ENCODE measurements around the gene ZSCAN4. TPM values are rescaled to one million over a fixed set of nuclear protein-coding genes. Genes with fewer than 3 reads are reported as not detected.

ZSCAN4 gene, protein sequence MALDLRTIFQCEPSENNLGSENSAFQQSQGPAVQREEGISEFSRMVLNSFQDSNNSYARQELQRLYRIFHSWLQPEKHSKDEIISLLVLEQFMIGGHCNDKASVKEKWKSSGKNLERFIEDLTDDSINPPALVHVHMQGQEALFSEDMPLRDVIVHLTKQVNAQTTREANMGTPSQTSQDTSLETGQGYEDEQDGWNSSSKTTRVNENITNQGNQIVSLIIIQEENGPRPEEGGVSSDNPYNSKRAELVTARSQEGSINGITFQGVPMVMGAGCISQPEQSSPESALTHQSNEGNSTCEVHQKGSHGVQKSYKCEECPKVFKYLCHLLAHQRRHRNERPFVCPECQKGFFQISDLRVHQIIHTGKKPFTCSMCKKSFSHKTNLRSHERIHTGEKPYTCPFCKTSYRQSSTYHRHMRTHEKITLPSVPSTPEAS
- total RNA-seq: not detected
- long read RNA-seq: 0 reads

DNA sequence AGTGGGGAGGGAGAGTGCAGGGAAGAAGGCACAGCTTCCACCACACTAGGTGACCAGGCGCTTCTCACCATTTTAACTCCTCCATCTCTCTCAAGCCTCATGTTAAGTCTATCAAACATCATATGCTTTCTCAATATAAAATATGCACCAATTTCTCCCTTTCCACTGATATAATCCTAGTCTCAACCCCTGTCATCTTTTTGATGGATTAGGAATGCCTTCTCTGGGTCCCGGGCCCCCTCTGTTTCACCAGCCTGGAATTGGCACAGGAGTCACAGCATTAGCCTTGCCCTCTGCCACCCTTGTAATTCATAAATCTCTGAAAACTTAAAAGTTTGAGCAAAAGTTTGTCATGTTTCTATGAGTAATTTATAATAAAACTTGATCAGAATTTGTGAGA, at the start of gene ZSCAN4:
ZSCAN4 (plus strand) TSS at position 301 of the 400 bp plus-strand sequence. CDS start 7,211 bp downstream, outside the sequence.
- DNase-seq (ENCODE audit: missing footprints): no peak
- ATAC-seq: no peak

DNA sequence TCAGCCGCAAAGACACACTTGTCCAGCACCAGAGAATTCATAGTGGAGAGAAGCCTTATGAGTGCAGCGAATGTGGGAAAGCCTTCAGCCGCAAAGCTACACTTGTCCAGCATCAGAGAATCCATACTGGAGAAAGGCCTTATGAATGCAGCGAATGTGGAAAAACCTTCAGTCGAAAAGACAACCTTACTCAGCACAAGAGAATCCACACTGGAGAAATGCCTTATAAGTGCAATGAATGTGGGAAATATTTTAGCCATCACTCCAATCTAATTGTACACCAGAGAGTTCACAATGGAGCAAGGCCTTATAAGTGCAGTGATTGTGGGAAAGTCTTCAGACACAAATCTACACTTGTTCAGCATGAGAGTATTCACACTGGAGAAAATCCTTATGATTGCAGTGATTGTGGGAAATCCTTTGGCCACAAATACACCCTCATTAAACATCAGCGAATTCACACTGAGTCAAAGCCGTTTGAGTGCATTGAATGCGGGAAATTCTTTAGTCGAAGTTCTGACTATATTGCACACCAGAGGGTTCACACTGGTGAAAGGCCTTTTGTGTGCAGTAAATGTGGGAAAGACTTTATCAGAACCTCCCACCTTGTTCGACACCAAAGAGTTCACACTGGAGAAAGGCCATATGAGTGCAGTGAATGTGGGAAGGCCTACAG, 47.9 kb upstream of the ZSCAN4 start:
- DNase-seq (ENCODE audit: missing footprints) (no peak), ATAC-seq (no peak)
- intact Hi-C loops (cut with DNase I): no loop called here

More for the DNA sequence above, at the start of gene ZSCAN4:
- intact Hi-C loops (cut with DNase I): no loop called here

DNA sequence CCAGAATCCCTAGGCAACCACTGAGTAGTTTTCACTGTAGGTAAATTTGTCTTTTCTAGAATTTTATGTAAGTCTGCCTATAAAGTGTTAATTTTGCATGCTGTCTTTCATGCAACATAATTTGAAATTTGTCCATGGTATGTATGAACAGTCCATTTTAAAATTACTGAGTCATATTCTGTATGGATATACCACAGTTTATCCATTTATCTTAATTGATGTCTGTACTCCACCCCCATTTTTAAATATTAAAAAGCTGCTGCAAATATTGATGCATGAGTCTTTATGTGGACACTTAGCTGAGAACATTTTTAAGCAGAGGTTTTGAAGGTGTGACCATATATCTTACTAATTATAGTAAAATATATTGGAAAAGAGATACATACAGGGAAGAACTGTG, 45.6 kb upstream of the ZSCAN4 start:
- no peak for ATAC-seq

DNA sequence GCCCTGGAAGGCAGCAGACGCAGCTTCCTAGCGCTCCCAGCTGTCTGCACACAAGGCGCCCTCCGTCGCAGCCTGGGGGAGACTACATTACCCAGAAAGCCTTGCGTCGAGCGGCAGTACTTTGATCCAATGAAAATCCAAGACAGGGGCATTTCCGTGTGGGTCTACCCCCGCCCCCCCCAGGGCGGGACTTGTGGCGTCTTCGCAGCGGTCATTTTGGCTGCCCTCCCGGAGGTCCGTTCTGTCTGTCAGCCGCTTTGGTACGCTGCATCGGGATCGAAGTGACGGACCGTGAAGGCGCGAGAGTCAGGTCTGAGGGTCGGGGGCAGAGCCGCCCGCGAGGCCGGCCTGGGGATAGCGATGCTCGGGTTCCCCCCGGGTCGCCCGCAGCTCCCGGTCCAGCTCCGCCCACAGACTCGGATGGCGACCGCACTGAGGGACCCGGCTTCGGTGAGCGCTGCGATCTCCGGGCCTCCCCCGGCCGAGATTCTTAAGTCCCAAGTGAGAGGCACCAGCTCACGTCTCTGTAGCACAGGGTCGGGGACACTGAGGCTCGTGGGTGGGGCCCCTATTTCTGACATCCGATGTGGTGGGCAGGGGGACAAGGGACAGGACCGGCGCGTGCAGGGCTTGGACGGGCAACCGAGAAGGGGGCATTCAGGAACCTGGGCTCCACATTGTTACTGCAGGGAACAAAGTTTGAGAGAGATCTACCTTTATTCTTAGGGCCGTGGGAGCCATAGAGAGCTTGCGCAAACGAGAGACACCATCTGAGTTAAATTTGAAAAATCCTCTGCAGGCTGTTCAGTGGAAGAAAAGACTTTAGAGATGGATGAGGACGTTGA, 35.5 kb upstream of the ZSCAN4 start, which contains the start of gene ZNF211:
ZNF211 (plus strand) TSS at position 182 of the 845 bp plus-strand sequence; CDS start at position 361, 179 bp downstream.
- peak; percentile 100 for ATAC-seq
- intact Hi-C loops (cut with DNase I): loop anchor here (2.0 kb wide), 2 partner anchors 18 to 54 kb away; partner anchors contain the start of genes ZNF134 and ZNF416
- DNase-seq (ENCODE audit: missing footprints): peak; percentile 97

More for the DNA sequence above, 45.6 kb upstream of the ZSCAN4 start:
- intact Hi-C loops (cut with DNase I): no loop called here
- no peak for DNase-seq (ENCODE audit: missing footprints)

DNA sequence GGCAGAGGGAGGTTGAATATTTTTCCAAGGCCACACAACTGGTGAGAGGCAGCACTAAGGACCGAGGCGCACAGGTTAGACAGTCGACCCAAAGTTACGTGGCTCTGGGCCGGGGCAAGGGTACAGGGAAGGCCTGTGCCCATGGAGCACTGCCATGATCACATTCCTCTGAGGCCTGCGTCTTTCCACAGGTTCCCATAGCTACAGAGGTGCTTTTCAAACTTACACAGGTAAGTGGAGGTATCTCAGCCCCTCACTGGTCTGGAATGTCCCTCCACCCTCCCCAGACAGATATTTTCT, 35.0 kb upstream of the ZSCAN4 start:
- DNase-seq (ENCODE audit: missing footprints) (no peak), ATAC-seq (peak; percentile 21)
- intact Hi-C loops (cut with DNase I): loop anchor here (2.0 kb wide), 2 partner anchors 19 to 55 kb away; partner anchors contain the start of genes ZNF134 and ZNF416

DNA sequence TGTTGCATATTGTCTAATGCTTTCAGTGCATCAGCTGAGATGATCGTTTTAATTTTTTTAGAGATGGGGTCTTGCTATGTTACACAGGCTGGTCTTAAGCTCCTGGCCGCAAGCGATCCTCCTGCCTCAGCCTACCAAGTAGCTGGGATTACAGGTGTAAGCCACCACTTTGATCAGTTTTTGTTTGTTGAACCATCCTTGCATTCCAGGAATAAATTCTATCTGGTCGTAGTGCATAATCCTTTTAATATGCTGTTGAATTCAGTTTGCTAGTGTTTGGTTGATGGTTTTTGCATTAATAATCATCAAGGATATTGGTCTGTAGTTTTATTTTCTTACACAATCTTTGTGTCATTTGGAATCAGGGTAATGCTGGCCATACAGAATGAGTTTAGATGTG, 31.4 kb upstream of the ZSCAN4 start:
- intact Hi-C loops (cut with DNase I): no loop called here
- ATAC-seq (no peak), DNase-seq (ENCODE audit: missing footprints) (no peak)

DNA sequence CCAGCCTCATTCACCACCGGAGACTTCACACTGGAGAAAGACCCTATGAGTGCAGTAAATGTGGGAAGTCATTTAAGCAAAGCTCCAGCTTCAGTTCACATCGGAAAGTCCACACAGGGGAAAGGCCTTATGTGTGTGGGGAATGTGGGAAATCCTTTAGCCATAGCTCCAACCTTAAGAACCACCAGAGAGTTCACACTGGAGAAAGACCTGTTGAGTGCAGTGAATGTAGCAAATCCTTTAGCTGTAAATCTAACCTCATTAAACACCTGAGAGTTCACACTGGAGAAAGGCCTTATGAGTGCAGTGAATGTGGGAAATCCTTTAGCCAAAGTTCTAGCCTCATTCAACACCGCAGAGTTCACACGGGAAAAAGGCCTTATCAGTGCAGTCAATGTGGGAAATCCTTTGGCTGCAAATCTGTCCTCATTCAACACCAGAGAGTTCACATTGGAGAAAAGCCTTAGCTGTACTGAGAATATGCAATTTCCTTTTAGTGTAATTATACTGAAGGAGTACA, 27.0 kb upstream of the ZSCAN4 start:
- no peak for ATAC-seq
- intact Hi-C loops (cut with DNase I): no loop called here

DNA sequence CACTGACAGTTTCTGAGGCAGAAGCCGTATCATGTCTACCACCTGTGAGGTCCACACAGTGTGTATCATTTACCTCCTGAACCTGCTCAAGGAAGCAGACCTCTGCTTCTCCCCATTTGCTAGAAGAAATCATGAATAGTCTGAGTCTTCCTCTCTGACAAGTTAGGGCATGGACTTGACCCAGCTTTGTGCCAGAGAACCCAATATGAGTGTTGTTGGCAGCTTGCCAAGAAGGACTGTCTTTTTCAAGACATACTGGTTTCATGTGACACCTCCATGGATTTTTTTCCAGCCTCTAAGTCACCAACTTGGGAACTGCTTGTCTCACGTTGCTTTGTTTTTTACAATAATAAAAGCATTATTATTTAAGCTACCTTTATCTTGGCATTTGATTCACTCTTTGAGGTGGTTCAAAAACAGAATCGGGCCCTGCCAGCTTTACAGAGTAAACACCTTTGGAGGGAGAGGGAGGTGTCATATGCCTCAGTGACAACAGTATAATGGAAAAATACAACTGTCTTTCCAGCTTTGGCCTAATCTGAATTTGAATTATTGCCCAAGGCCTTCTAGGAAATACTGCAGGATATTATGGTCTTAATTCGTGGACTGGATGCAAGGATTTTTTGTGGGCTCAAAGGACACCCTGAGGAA, 26.2 kb upstream of the ZSCAN4 start:
- ATAC-seq (no peak), DNase-seq (ENCODE audit: missing footprints) (no peak)
- intact Hi-C loops (cut with DNase I): no loop called here

More for the DNA sequence above, 27.0 kb upstream of the ZSCAN4 start:
- DNase-seq (ENCODE audit: missing footprints): no peak

DNA sequence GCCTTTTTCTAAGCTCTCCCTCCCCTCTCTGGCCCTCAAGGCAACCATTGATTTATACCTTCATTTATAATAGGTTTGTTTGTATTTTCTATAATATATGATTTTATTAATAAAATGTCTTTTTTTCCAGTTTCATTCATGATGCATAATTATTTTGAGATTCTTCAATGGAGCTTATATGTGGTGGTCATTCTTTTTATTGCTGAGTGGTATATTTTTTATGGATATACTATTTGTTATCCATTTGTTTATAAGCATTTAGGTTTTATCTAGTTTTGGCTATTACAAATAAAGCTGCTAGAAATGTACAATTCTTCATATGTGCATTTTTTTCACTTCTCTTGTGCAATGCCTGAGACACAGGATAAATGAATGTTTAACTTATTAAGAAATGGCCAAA, 25.0 kb upstream of the ZSCAN4 start:
- no peak for DNase-seq (ENCODE audit: missing footprints)
- intact Hi-C loops (cut with DNase I): no loop called here
- ATAC-seq: no peak

DNA sequence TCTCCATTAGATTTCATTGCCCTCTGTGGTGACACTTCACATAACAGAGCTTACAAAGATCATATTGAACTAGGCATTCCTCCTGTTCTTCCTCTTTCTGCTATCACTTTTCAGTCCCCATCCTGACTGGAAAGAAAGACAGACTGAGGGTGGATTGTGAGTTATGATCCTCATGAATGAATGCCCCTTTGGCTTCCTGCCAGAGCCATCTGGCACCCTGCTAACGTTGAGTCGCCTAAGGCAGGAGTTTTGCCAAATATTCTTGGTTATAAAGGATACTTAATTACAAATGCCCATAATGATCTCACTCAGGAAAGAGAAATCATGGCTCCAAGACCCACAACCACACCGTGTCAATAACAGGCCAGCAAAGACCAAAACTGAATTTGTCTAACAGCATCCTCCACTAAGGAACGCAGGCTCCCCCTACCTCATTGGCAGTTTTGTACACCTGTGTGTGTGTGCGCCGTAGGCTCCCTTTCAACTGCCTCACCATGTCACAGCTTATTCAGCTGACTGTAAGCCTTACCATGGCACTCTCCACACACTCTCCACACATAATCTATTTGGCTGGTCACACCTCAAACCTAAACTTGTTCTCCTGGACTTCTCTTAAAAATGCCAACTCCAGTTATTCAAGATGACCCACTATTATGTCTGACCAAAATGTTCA, 20.3 kb upstream of the ZSCAN4 start:
- DNase-seq (ENCODE audit: missing footprints) (no peak), ATAC-seq (no peak)
- intact Hi-C loops (cut with DNase I): no loop called here

DNA sequence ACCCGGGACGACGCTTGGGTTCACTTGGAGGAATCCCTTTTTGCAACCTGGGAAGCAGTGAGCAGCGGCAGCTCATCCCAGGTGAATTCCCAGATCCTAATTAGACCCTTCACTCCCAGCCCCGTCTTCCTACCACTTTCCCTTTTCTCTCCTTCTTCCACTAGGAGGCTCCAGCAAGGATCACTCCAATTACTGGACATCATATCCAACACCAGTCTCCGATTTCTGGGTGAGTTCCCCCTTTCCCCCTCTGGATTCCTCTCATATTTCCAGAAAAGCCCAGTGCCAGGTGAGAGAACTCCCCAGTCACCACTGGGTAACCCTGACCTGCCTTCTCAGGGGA, 17.1 kb upstream of the ZSCAN4 start:
- DNase-seq (ENCODE audit: missing footprints) (no peak), ATAC-seq (no peak)
- intact Hi-C loops (cut with DNase I): no loop called here

DNA sequence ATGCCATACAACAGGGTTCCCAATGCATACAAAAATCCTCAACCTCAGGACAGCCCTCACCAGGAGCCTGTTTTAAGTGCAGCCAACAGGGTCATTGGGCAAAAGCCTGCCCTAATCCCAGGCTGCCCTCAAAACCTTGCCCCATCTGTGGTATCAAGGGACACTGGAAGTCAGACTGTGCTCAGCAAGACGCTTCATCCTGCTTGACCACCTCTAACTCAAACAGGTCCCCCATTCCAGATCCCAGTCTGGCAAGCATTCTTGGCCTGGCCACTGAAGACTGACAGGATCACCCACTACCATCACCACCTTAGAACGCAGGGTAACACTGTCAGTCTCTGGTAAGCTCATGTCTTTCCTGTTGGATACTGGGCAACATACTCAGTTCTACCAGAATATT, 15.0 kb upstream of the ZSCAN4 start:
- intact Hi-C loops (cut with DNase I): no loop called here
- no peak for DNase-seq (ENCODE audit: missing footprints)
- no peak for ATAC-seq

DNA sequence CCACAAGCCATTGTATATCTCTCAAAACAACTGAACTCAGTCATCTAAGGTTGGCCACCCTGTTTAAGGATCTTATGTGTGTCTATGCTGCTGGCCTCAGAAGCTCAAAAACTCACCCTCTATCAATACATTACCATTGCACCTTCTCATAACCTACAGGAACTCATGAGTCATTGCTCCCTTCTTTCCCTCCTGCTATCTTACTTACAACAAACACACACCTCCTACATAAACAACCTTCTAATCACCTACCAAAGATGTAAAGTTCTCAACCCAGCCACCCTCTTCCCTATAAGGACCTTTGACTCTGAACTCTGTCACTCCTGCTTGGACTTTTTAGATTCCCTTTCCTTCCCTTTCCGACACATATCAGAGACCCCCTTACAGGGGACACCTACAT, 13.3 kb upstream of the ZSCAN4 start:
- ATAC-seq (no peak), DNase-seq (ENCODE audit: missing footprints) (no peak)
- intact Hi-C loops (cut with DNase I): no loop called here

DNA sequence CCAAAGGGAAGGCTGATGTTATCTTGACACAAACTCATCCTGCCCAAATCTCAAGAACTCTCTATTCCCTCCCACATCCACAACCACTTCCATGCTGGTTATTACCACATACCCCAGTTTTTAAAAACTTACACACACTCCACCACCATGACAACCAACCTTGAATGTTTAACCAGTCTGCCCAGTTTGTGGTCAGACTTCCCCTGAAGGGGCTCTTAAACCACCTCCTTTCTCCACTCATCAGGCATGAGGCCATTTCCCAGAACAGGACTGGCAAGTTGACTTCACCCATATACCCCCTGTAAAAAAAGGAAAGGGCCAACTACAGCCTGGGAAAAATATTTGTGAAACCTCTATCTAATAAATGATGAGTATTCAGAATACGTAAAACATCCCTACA, 12.4 kb upstream of the ZSCAN4 start:
- ATAC-seq (no peak), DNase-seq (ENCODE audit: missing footprints) (no peak)
- intact Hi-C loops (cut with DNase I): no loop called here

DNA sequence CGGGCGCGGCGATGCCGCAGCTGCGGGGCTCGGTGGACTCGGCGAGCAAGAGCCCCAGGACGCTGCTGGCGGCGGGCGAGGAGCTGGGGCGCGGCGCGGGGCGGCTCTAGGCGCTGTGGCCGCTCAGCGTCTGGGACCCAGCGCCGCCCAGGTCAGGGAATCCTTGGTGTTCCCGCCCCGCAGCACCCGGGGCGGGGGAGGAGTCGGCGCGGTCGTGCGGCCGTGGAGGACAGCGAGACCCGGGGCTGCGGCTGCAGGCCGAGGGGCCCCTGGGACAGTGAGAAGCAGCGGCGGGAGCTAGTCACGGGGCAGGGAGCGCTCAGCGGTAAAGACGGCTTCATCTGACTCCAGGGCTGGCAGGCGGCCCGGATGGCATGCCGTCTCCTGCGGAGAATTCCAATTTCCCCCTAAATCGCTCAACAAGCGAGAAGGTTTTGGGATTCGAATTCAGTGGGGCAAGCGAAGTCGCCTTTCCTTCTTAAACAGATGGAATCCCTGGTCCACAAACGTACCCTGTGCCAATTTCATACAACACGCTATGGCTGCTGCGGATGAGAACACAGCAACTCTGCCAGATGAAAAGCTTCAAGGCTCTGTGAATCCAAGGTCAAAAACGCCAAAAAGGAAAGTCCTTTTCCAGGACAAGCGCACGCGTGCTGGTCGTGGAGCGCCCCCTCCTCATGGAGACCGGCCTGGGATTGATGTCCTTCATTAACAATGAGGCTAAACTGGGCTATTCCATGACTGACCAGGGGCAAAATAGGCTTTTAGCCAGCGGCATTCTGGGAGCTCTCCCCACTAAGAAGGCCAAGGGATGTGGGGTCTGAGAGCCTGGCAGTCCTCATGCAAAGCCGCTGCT, 4.2 kb upstream of the ZSCAN4 start:
- peak; percentile 93 for ATAC-seq
- intact Hi-C loops (cut with DNase I): no loop called here
- DNase-seq (ENCODE audit: missing footprints): peak; percentile 68

DNA sequence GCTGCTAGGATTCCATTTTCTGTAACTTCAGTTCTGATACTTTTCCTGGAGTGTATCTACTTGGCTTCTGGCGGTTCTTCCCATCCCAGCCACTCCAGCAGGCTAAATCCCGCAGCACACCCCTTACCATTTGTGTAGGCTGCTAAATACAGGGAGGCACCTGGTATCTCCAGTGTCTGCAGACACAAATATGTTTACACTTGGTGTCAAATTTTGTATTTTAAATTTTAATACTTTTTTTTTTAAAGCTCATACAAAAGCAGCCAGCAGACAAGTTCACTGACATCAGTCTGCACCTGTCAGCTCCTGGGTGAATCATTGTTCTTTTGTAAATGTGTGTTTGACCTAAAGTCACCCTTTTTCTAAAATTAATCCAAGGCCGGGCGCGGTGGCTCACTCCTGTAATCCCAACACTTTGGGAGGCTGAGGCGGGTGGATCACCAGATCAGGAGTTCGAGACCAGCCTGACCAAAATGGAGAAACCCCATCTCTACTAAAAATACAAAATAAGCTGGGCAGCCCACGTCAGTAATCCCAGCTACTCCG, 3.4 kb upstream of the ZSCAN4 start:
- ATAC-seq: no peak
- intact Hi-C loops (cut with DNase I): no loop called here

DNA sequence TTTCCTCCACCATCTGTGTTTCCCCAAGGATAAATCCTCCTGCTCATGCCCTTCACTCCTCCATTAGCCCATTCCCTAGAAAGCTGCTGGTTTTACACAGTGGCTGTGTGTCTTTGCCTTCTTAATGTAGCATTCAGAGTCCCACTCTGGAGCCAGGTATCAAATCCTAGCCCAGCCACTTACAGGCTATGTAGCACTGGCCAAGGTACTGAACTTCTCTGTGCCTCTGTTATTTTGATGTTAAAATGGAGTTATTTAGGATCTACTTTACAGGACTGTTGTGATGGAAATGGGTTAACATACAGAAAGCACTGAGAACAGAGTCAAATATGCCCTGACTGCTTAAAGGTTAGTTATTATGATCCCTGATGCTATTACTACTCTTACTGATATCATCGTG, 1.5 kb upstream of the ZSCAN4 start:
- no peak for ATAC-seq
- intact Hi-C loops (cut with DNase I): no loop called here

More for the DNA sequence above, 3.4 kb upstream of the ZSCAN4 start:
- no peak for DNase-seq (ENCODE audit: missing footprints)

More for the DNA sequence above, 1.5 kb upstream of the ZSCAN4 start:
- no peak for DNase-seq (ENCODE audit: missing footprints)
